ENCODE results near the gene RUNX3.
"Not testable (repeated sequence)": the region's sequence is repeated elsewhere in the genome, so short reads cannot be mapped to it uniquely, and the experiment has no call there.

RUNX3 gene

GRCh38 chr1:24930260-24931145, at the start of gene RUNX3:
TSS of gene RUNX3 (minus strand) at chr1:24930276. CDS start at chr1:24929868, 408 bp downstream.
- in situ Hi-C loops (cut with HindIII; ENCODE audit: low sequenced_read_pairs) = no loop called here

GRCh38 chr1:24979232-24979631, 49.2 kb upstream of the RUNX3 start:
- in situ Hi-C loops (cut with HindIII; ENCODE audit: low sequenced_read_pairs) = not testable (repeated sequence)

GRCh38 chr1:24978383-24979032, 48.4 kb upstream of the RUNX3 start:
- in situ Hi-C loops (cut with HindIII; ENCODE audit: low sequenced_read_pairs) = no loop called here

- in situ Hi-C loops (cut with HindIII; ENCODE audit: low sequenced_read_pairs) = no loop called here
These were observed 45.3 kb upstream of the RUNX3 start for GRCh38 chr1:24975391-24975790.

GRCh38 chr1:24973315-24973714, 43.2 kb upstream of the RUNX3 start:
- in situ Hi-C loops (cut with HindIII; ENCODE audit: low sequenced_read_pairs) = no loop called here

- in situ Hi-C loops (cut with HindIII; ENCODE audit: low sequenced_read_pairs) = no loop called here
These were observed 42.8 kb upstream of the RUNX3 start for GRCh38 chr1:24972915-24973242.

- in situ Hi-C loops (cut with HindIII; ENCODE audit: low sequenced_read_pairs) = no loop called here
These were observed 42.3 kb upstream of the RUNX3 start for GRCh38 chr1:24972221-24972914.

- in situ Hi-C loops (cut with HindIII; ENCODE audit: low sequenced_read_pairs) = no loop called here
These were observed 41.1 kb upstream of the RUNX3 start for GRCh38 chr1:24970926-24971875.

GRCh38 chr1:24970399-24970753, 40.3 kb upstream of the RUNX3 start:
- in situ Hi-C loops (cut with HindIII; ENCODE audit: low sequenced_read_pairs) = no loop called here

GRCh38 chr1:24969596-24970398, 39.7 kb upstream of the RUNX3 start:
- in situ Hi-C loops (cut with HindIII; ENCODE audit: low sequenced_read_pairs) = no loop called here

GRCh38 chr1:24968941-24969585, 39.0 kb upstream of the RUNX3 start:
- in situ Hi-C loops (cut with HindIII; ENCODE audit: low sequenced_read_pairs) = no loop called here

GRCh38 chr1:24967962-24968361, 37.9 kb upstream of the RUNX3 start:
- in situ Hi-C loops (cut with HindIII; ENCODE audit: low sequenced_read_pairs) = no loop called here

- in situ Hi-C loops (cut with HindIII; ENCODE audit: low sequenced_read_pairs) = no loop called here
These were observed 37.5 kb upstream of the RUNX3 start for GRCh38 chr1:24967555-24967954.

GRCh38 chr1:24966724-24967346, 36.8 kb upstream of the RUNX3 start:
- in situ Hi-C loops (cut with HindIII; ENCODE audit: low sequenced_read_pairs) = no loop called here

GRCh38 chr1:24966121-24966723, 36.1 kb upstream of the RUNX3 start:
- in situ Hi-C loops (cut with HindIII; ENCODE audit: low sequenced_read_pairs) = no loop called here

GRCh38 chr1:24965571-24965930, 35.5 kb upstream of the RUNX3 start:
- in situ Hi-C loops (cut with HindIII; ENCODE audit: low sequenced_read_pairs) = no loop called here

- in situ Hi-C loops (cut with HindIII; ENCODE audit: low sequenced_read_pairs) = no loop called here
These were observed 34.9 kb upstream of the RUNX3 start for GRCh38 chr1:24964811-24965570.
